LHCN-M2 (cell line): ENCODE measurements around the gene NUP210. TPM values are rescaled to one million over a fixed set of nuclear protein-coding genes. Genes with fewer than 3 reads are reported as not detected.

ENCODE experiments used
- DNase-seq: peaks from one replicate; pipeline ENCODE4 v3.0.0-alpha.2; 2012; ENCODE audit warnings: low read depth
- total RNA-seq: library from RNA; depleted of rRNA; stranded (reverse); fragments of >200 nt; gene quantifications from 2 replicates; pipeline ENCODE4 v1.2.3, GENCODE V29; 2014

NUP210 gene
- total RNA-seq, 1 experiment from 2014 or later = not detected

GRCh38 chr3:13323822-13324221 lies 96.3 kb downstream of the NUP210 start:
- DNase-seq = no peak

- DNase-seq = no peak
These were observed 97.8 kb downstream of the NUP210 start for GRCh38 chr3:13322324-13322723.

GRCh38 chr3:13319564-13320220 lies 100.4 kb downstream of the NUP210 start:
- DNase-seq = no peak

GRCh38 chr3:13318626-13319470 lies 101.3 kb downstream of the NUP210 start:
- DNase-seq = no peak

GRCh38 chr3:13317596-13318320 lies 102.4 kb downstream of the NUP210 start:
- DNase-seq = no peak

- no peak for DNase-seq
These were observed 103.5 kb downstream of the NUP210 start for GRCh38 chr3:13316603-13317002.

- DNase-seq = no peak
These were observed 105.2 kb downstream of the NUP210 start for GRCh38 chr3:13314877-13315276.

- DNase-seq = no peak
These were observed 106.3 kb downstream of the NUP210 start for GRCh38 chr3:13313813-13314212.

GRCh38 chr3:13309004-13309403 lies 111.1 kb downstream of the NUP210 start:
- DNase-seq = no peak

GRCh38 chr3:13308380-13308801 lies 111.7 kb downstream of the NUP210 start:
- no peak for DNase-seq

- no peak for DNase-seq
These were observed 113.1 kb downstream of the NUP210 start for GRCh38 chr3:13307041-13307440.

- no peak for DNase-seq
These were observed 114.5 kb downstream of the NUP210 start for GRCh38 chr3:13305623-13306022.

- DNase-seq = no peak
These were observed 116.7 kb downstream of the NUP210 start for GRCh38 chr3:13303410-13303809.

- DNase-seq = peak; percentile 38
These were observed 118.7 kb downstream of the NUP210 start for GRCh38 chr3:13301286-13301987.

- no peak for DNase-seq
These were observed 119.4 kb downstream of the NUP210 start for GRCh38 chr3:13300546-13301285.

GRCh38 chr3:13299531-13300155 lies 120.5 kb downstream of the NUP210 start:
- DNase-seq = no peak

GRCh38 chr3:13296662-13297061 lies 123.5 kb downstream of the NUP210 start:
- no peak for DNase-seq

- no peak for DNase-seq
These were observed 125.4 kb downstream of the NUP210 start for GRCh38 chr3:13294442-13295351.

- no peak for DNase-seq
These were observed 127.7 kb downstream of the NUP210 start for GRCh38 chr3:13292375-13292774.
